ENCODE data around the gene SZT2.

SZT2 gene

GRCh38 chr1:43482215-43482614 lies 92.5 kb downstream of the SZT2 start:
- in situ Hi-C loops (cut with MboI; ENCODE audit: low pct_unique_long_range_greater_than_20kb, low sequenced_read_pairs, unreplicated experiment) = no loop called here
- no peak for TF ChIP-seq CTCF (IDR thresholded peaks at IDR 0.05; ENCODE audit: extremely low read depth, insufficient read depth, missing control alignments)
- DNase-seq (ENCODE audit: low spot score) = no peak

- no peak for DNase-seq (ENCODE audit: low spot score)
- in situ Hi-C loops (cut with MboI; ENCODE audit: low pct_unique_long_range_greater_than_20kb, low sequenced_read_pairs, unreplicated experiment) = no loop called here
- TF ChIP-seq CTCF (IDR thresholded peaks at IDR 0.05; ENCODE audit: extremely low read depth, insufficient read depth, missing control alignments) = no peak
Observed at GRCh38 chr1:43484367-43484766, 94.7 kb downstream of the SZT2 start.

- TF ChIP-seq CTCF (IDR thresholded peaks at IDR 0.05; ENCODE audit: extremely low read depth, insufficient read depth, missing control alignments) = no peak
- no peak for DNase-seq (ENCODE audit: low spot score)
- in situ Hi-C loops (cut with MboI; ENCODE audit: low pct_unique_long_range_greater_than_20kb, low sequenced_read_pairs, unreplicated experiment) = no loop called here
Observed at GRCh38 chr1:43488165-43488564, 98.5 kb downstream of the SZT2 start.

GRCh38 chr1:43491061-43491460 lies 101.4 kb downstream of the SZT2 start:
- TF ChIP-seq CTCF (IDR thresholded peaks at IDR 0.05; ENCODE audit: extremely low read depth, insufficient read depth, missing control alignments) = no peak
- no peak for DNase-seq (ENCODE audit: low spot score)
- in situ Hi-C loops (cut with MboI; ENCODE audit: low pct_unique_long_range_greater_than_20kb, low sequenced_read_pairs, unreplicated experiment) = no loop called here

- in situ Hi-C loops (cut with MboI; ENCODE audit: low pct_unique_long_range_greater_than_20kb, low sequenced_read_pairs, unreplicated experiment) = no loop called here
- no peak for DNase-seq (ENCODE audit: low spot score)
- no peak for TF ChIP-seq CTCF (IDR thresholded peaks at IDR 0.05; ENCODE audit: extremely low read depth, insufficient read depth, missing control alignments)
Observed at GRCh38 chr1:43492826-43493225, 103.1 kb downstream of the SZT2 start.

- no peak for TF ChIP-seq CTCF (IDR thresholded peaks at IDR 0.05; ENCODE audit: extremely low read depth, insufficient read depth, missing control alignments)
- DNase-seq (ENCODE audit: low spot score) = no peak
- in situ Hi-C loops (cut with MboI; ENCODE audit: low pct_unique_long_range_greater_than_20kb, low sequenced_read_pairs, unreplicated experiment) = no loop called here
Observed at GRCh38 chr1:43493661-43494450, 104.2 kb downstream of the SZT2 start.
